ENCODE measurements around the gene FHIT.

GRCh38 chr3:61155701-61156292, 95.5 kb downstream of the FHIT start:
- TF ChIP-seq, protein P1, sequence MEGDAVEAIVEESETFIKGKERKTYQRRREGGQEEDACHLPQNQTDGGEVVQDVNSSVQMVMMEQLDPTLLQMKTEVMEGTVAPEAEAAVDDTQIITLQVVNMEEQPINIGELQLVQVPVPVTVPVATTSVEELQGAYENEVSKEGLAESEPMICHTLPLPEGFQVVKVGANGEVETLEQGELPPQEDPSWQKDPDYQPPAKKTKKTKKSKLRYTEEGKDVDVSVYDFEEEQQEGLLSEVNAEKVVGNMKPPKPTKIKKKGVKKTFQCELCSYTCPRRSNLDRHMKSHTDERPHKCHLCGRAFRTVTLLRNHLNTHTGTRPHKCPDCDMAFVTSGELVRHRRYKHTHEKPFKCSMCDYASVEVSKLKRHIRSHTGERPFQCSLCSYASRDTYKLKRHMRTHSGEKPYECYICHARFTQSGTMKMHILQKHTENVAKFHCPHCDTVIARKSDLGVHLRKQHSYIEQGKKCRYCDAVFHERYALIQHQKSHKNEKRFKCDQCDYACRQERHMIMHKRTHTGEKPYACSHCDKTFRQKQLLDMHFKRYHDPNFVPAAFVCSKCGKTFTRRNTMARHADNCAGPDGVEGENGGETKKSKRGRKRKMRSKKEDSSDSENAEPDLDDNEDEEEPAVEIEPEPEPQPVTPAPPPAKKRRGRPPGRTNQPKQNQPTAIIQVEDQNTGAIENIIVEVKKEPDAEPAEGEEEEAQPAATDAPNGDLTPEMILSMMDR (IDR thresholded peaks at IDR 0.05), result no peak
- TF ChIP-seq POLR2AphosphoS5 (IDR thresholded peaks at IDR 0.05) (no peak), POLR2A (IDR thresholded peaks at IDR 0.05; ENCODE audit: low read depth) (no peak)

Data from esophagus muscularis mucosa (tissue), 3 donors.